ENCODE results near the gene GTF2IRD1.

GRCh38 chr7:74590813-74591212, 137.1 kb downstream of the GTF2IRD1 start:
- TF ChIP-seq POLR2A (IDR thresholded peaks at IDR 0.05) (no peak), CTCF (IDR thresholded peaks at IDR 0.05) (no peak)
